T-helper 2 cell treated with Interferon-gamma antibody and Interleukin-4, amounts not matched to agents 5 μg/mL and 100 μg/mL, for 36 hours (primary cell): ENCODE results near the gene SPEM2.

Experiments
- DNase-seq: peaks from one replicate; pipeline ENCODE4 v3.0.0; 2021; ENCODE audit warnings: low spot score
- H3K27ac Mint-ChIP-seq: one replicate; pipeline ENCODE4 v1.8.0; 2021; ENCODE audit warnings: mild to moderate bottlenecking, mixed read lengths
- H3K27me3 Mint-ChIP-seq: one replicate; pipeline ENCODE4 v1.8.0; 2021; ENCODE audit warnings: low read depth, mixed read lengths
- H3K36me3 Mint-ChIP-seq: one replicate; pipeline ENCODE4 v1.8.0; 2021; ENCODE audit warnings: low read depth, mixed read lengths
- H3K4me1 Mint-ChIP-seq: one replicate; pipeline ENCODE4 v1.8.0; 2021; ENCODE audit warnings: low read depth, mixed read lengths
- H3K4me3 Mint-ChIP-seq: one replicate; pipeline ENCODE4 v1.8.0; 2022; ENCODE audit warnings: mild to moderate bottlenecking, moderate library complexity, mixed read lengths
- H3K9me3 Mint-ChIP-seq: one replicate; pipeline ENCODE4 v1.8.0; 2021; ENCODE audit warnings: mixed read lengths

Gene SPEM2

GRCh38 chr17:7393613-7394451 lies 31.6 kb upstream of the SPEM2 start:
- Mint-ChIP-seq H3K4me3 (peak overlapping the region; percentile 97), H3K4me1 (peaks cover 20% of the 10 kb centered on the region), H3K9me3 (no peaks in the 10 kb centered on the region), H3K27me3 (no peaks in the 10 kb centered on the region), H3K36me3 (peaks cover 38% of the 10 kb centered on the region), H3K27ac (peak overlapping the region; percentile 89)
- peak; percentile 24 for DNase-seq

GRCh38 chr17:7394452-7395191 lies 30.8 kb upstream of the SPEM2 start, which contains the start of gene PLSCR3:
Gene PLSCR3, minus strand, starts transcription at chr17:7394525. Its CDS starts 415 bp downstream, at chr17:7394110.
- Mint-ChIP-seq H3K36me3 (peaks cover 33% of the 10 kb centered on the region), H3K4me1 (peaks cover 20% of the 10 kb centered on the region), H3K27me3 (no peaks in the 10 kb centered on the region), H3K4me3 (peak within 1 kb of the TSS; percentile 97), H3K27ac (peak within 1 kb of the TSS; percentile 89), H3K9me3 (no peaks in the 10 kb centered on the region)
- DNase-seq = peak; percentile 86

GRCh38 chr17:7396147-7396546 lies 29.3 kb upstream of the SPEM2 start:
- H3K27ac Mint-ChIP-seq = peak overlapping the region; percentile 45
- H3K36me3 Mint-ChIP-seq = peaks cover 19% of the 10 kb centered on the region
- H3K4me1 Mint-ChIP-seq = peaks cover 20% of the 10 kb centered on the region
- H3K9me3 Mint-ChIP-seq = no peaks in the 10 kb centered on the region
- no peak for DNase-seq
- no peaks in the 10 kb centered on the region for H3K27me3 Mint-ChIP-seq
- H3K4me3 Mint-ChIP-seq = peak overlapping the region; percentile 42

GRCh38 chr17:7398612-7399011 lies 26.8 kb upstream of the SPEM2 start:
- Mint-ChIP-seq H3K27me3 (no peaks in the 10 kb centered on the region), H3K36me3 (peaks cover 4% of the 10 kb centered on the region), H3K4me1 (peaks cover 13% of the 10 kb centered on the region), H3K27ac (no peak overlapping the region), H3K4me3 (no peak overlapping the region), H3K9me3 (no peaks in the 10 kb centered on the region)
- no peak for DNase-seq

- no peaks in the 10 kb centered on the region for H3K9me3 Mint-ChIP-seq
- H3K27ac Mint-ChIP-seq = peak overlapping the region; percentile 88
- H3K4me1 Mint-ChIP-seq = peaks cover 10% of the 10 kb centered on the region
- H3K36me3 Mint-ChIP-seq = peaks cover 4% of the 10 kb centered on the region
- peak overlapping the region; percentile 97 for H3K4me3 Mint-ChIP-seq
- peaks cover 20% of the 10 kb centered on the region for H3K27me3 Mint-ChIP-seq
- DNase-seq = no peak
These were observed 22.2 kb upstream of the SPEM2 start for GRCh38 chr17:7403043-7403726.

DNA sequence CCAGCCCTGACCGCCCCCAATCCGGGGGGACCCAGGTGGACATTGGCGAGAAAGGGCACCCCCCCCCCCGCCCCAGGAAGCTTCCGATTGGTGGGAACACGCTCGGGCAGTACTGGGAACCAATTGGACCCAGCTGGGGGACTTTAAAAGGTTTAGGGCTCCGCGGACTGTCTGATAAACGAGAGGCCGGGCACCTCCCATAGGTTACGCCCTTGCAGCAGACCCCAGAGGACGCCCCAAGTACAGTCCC lies 21.8 kb upstream of the SPEM2 start:
- H3K4me1 Mint-ChIP-seq = peaks cover 10% of the 10 kb centered on the region
- peak overlapping the region; percentile 97 for H3K4me3 Mint-ChIP-seq
- DNase-seq = no peak
- H3K9me3 Mint-ChIP-seq = no peaks in the 10 kb centered on the region
- H3K27ac Mint-ChIP-seq = peak overlapping the region; percentile 88
- peaks cover 20% of the 10 kb centered on the region for H3K27me3 Mint-ChIP-seq
- H3K36me3 Mint-ChIP-seq = peaks cover 4% of the 10 kb centered on the region

- H3K27me3 Mint-ChIP-seq = peaks cover 22% of the 10 kb centered on the region
- peak within 1 kb of the TSS; percentile 88 for H3K27ac Mint-ChIP-seq
- peaks cover 10% of the 10 kb centered on the region for H3K4me1 Mint-ChIP-seq
- DNase-seq = peak; percentile 96
- no peaks in the 10 kb centered on the region for H3K9me3 Mint-ChIP-seq
- H3K4me3 Mint-ChIP-seq = peak within 1 kb of the TSS; percentile 97
- peaks cover 4% of the 10 kb centered on the region for H3K36me3 Mint-ChIP-seq
These were observed 21.3 kb upstream of the SPEM2 start, which contains the start of gene TMEM256 for GRCh38 chr17:7403977-7404736. Gene TMEM256, minus strand, starts transcription at chr17:7404097. Its CDS starts 13 bp downstream, at chr17:7404084.

DNA sequence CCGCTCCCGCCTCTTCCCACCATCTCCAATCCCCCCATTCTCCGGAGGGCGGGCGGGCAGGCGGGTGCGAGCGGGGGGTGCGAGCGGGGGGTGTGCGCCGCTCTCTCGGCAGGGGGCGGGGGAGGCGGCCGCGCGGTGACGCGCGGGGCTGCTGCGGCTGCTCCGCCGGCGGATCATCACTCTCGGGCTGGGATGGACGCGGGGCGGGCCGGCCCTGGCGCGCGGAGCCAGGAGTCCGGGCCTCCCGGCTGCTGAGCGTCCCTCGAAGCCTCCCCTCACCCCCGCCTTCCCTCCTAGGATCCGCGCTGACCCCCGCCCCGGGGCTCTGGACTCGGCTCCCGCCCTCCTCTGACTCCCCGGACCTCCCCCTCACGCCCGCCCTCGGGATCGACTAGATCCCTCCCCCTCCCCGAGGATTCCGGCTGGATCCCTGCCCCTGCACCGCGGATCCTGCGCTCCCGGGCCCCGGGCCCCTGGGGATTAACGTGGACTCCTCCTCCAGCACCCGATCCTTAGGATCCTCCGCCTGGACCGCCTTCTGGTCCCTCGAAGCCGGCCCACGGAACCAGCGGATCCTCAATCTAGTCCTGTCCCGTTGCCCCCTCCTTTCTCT lies 20.6 kb upstream of the SPEM2 start:
- H3K27me3 Mint-ChIP-seq = peaks cover 27% of the 10 kb centered on the region
- peak overlapping the region; percentile 97 for H3K4me3 Mint-ChIP-seq
- peak overlapping the region; percentile 88 for H3K27ac Mint-ChIP-seq
- no peaks in the 10 kb centered on the region for H3K9me3 Mint-ChIP-seq
- peaks cover 10% of the 10 kb centered on the region for H3K4me1 Mint-ChIP-seq
- H3K36me3 Mint-ChIP-seq = peaks cover 4% of the 10 kb centered on the region
- no peak for DNase-seq

- H3K4me1 Mint-ChIP-seq = peaks cover 10% of the 10 kb centered on the region
- H3K36me3 Mint-ChIP-seq = peaks cover 4% of the 10 kb centered on the region
- peak overlapping the region; percentile 49 for H3K27ac Mint-ChIP-seq
- no peak for DNase-seq
- peaks cover 27% of the 10 kb centered on the region for H3K27me3 Mint-ChIP-seq
- no peaks in the 10 kb centered on the region for H3K9me3 Mint-ChIP-seq
- H3K4me3 Mint-ChIP-seq = peak overlapping the region; percentile 81
These were observed 19.8 kb upstream of the SPEM2 start for GRCh38 chr17:7405350-7406234.

DNA sequence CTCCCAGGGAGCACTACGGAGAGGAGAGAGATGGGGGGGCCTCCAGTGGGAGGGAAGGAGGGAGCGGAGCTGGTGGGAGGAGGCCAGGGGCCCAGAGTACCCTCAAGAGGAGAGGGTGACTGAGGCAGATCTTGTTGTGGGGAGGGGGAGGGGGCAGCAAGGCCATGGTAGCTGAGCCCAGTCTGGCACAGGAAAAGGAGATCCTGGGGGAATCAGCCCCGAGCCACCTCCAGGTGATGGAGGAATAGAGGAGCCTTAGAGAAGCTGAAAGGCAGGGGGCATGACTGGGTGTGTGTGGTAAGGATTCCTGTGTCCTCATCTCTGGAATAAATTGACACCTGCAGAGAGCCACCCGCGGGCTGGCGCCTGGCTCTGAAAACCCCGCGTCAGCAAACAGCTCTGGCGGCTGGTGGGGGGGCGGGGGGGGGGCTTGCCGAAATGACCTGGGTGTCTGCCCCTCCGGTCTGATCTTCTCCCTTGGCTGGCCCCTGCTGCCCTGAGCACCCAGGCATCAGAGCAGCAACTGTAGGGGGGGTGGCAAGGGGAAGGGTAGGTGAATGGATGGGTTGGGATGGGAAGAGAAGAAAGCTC lies 19.1 kb upstream of the SPEM2 start:
- H3K4me3 Mint-ChIP-seq = peak overlapping the region; percentile 68
- H3K27ac Mint-ChIP-seq = peak overlapping the region; percentile 49
- H3K4me1 Mint-ChIP-seq = peaks cover 10% of the 10 kb centered on the region
- DNase-seq = no peak
- H3K9me3 Mint-ChIP-seq = no peaks in the 10 kb centered on the region
- peaks cover 4% of the 10 kb centered on the region for H3K36me3 Mint-ChIP-seq
- H3K27me3 Mint-ChIP-seq = peaks cover 27% of the 10 kb centered on the region

- peaks cover 27% of the 10 kb centered on the region for H3K27me3 Mint-ChIP-seq
- no peak overlapping the region for H3K27ac Mint-ChIP-seq
- DNase-seq = no peak
- H3K4me3 Mint-ChIP-seq = no peak overlapping the region
- peaks cover 10% of the 10 kb centered on the region for H3K4me1 Mint-ChIP-seq
- no peaks in the 10 kb centered on the region for H3K36me3 Mint-ChIP-seq
- no peaks in the 10 kb centered on the region for H3K9me3 Mint-ChIP-seq
These were observed 18.3 kb upstream of the SPEM2 start for GRCh38 chr17:7407082-7407481.
